ENCODE results near the gene PNMA1.
"Not testable (repeated sequence)": the region's sequence is repeated elsewhere in the genome, so short reads cannot be mapped to it uniquely, and the experiment has no call there.

The PNMA1 gene

GRCh38 chr14:73710737-73711136 lies 3.4 kb downstream of the PNMA1 start:
- POLR2A ChIA-PET, result no interaction called here
- no peak for TF ChIP-seq CTBP1 (IDR thresholded peaks at IDR 0.05; ENCODE audit: borderline replicate concordance)
- TF ChIP-seq NFRKB (IDR thresholded peaks at IDR 0.05), result no peak
- no peak for TF ChIP-seq ELF4 (IDR thresholded peaks at IDR 0.05)
- no peak for TF ChIP-seq SUZ12 (IDR thresholded peaks at IDR 0.05)
- TF ChIP-seq BHLHE40 (IDR thresholded peaks at IDR 0.05; ENCODE audit: borderline replicate concordance), result no peak
- TF ChIP-seq FOXK2 (IDR thresholded peaks at IDR 0.05), result no peak
- TF ChIP-seq TARDBP (IDR thresholded peaks at IDR 0.05), result no peak
- no peak for TF ChIP-seq ZNF384 (IDR thresholded peaks at IDR 0.05)
- no peak for TF ChIP-seq ARNT (IDR thresholded peaks at IDR 0.05)
- TF ChIP-seq HDGF (IDR thresholded peaks at IDR 0.05; ENCODE audit: borderline replicate concordance), result no peak
- no peak for TF ChIP-seq SP1 (IDR thresholded peaks at IDR 0.05)
- no peak for DNase-seq (ENCODE audit: extremely low spot score)
- CTCF ChIA-PET, result interaction anchor here (0.6 kb wide), 2 partner anchors 54 to 159 kb away, joined by 3 read pairs; no protein-coding TSS in a partner anchor

DNA sequence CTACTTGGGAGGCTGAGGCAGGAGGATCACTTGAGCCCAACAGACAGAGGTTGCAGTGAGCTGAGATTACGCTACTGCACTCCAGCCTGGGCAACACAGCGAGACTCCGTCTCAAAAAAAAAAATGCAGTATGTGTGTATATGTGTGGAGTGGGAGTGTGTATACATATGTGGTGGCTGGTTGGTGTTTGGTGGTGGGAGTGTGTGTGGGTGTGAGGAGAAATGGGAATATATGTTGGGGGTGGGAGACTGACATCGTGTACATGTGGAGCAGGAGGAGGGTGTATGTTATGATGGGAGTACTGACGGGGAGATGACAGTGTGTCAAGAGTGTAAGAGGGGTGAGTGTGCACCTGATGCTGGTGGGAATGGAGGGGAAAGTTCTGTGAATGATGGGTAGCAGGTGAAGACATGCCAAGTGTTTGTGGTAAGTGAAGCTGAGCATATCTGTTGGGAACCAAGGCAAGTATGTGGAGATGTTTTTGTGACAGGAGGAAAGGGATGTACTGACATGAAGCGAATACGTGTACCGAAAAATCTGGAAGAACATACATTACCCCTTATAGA lies 4.2 kb downstream of the PNMA1 start:
- no peak for DNase-seq (ENCODE audit: extremely low spot score)
- POLR2A ChIA-PET, result no interaction called here
- TF ChIP-seq NFRKB (IDR thresholded peaks at IDR 0.05) (no peak), SUZ12 (IDR thresholded peaks at IDR 0.05) (no peak), FOXK2 (IDR thresholded peaks at IDR 0.05) (no peak), FOXA1 (IDR thresholded peaks at IDR 0.05) (no peak), PKNOX1 (IDR thresholded peaks at IDR 0.05) (no peak), FOXM1 (IDR thresholded peaks at IDR 0.05; ENCODE audit: borderline replicate concordance) (no peak), HDGF (IDR thresholded peaks at IDR 0.05; ENCODE audit: borderline replicate concordance) (no peak), L3MBTL2 (conservative IDR thresholded peaks at IDR 0.05) (no peak), SP1 (IDR thresholded peaks at IDR 0.05) (no peak), LEF1 (IDR thresholded peaks at IDR 0.05; ENCODE audit: borderline replicate concordance) (no peak), CTBP1 (IDR thresholded peaks at IDR 0.05; ENCODE audit: borderline replicate concordance) (no peak), ARNT (IDR thresholded peaks at IDR 0.05) (no peak)
- CTCF ChIA-PET, result interaction anchor here (0.6 kb wide), 1 partner anchor 160 kb away, joined by 3 read pairs; no protein-coding TSS in a partner anchor

DNA sequence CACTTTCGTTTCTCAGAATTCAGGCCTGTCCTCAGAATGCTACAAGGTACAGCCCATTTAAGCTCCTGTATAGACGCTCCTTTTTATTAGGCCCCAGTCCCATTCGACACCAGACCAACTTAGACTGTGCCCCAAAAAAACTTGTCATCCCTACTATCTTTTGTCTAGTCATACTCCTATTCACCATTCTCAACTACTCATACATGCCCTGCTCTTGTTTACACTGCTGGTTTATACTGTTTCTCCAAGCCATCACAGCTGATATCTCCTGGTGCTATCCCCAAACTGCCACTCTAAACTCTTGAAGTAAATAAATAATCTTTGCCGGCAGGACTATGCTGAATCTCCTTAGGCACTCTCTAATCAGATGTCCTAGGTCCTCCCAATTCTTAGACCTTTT lies 6.1 kb downstream of the PNMA1 start:
- DNase-seq (ENCODE audit: extremely low spot score); POLR2A ChIA-PET; CTCF ChIA-PET: not testable (repeated sequence)

DNA sequence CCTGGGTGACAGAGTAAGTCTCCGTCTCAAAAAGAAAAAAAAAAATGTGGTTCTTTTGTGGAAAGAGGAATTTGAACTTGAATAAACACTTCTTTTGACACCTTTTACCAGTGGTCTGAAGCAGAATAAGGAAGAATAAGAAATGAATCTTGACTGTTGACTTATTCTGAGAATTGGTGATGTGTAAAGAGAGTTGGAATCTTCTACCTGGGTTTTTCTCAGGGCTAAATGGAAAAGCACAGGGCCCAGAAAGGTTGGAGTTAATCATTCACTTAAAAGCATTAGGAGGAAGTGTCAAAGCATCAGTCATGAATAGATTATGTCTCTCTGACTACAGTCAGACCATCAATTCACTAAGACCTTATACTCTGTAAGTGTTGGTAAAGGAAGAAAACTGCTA lies 13.9 kb downstream of the PNMA1 start:
- CTCF ChIA-PET, result no interaction called here
- POLR2A ChIA-PET, result no interaction called here
- TF ChIP-seq PKNOX1 (IDR thresholded peaks at IDR 0.05) (no peak), FOXA1 (IDR thresholded peaks at IDR 0.05) (no peak), FOXM1 (IDR thresholded peaks at IDR 0.05; ENCODE audit: borderline replicate concordance) (no peak), L3MBTL2 (conservative IDR thresholded peaks at IDR 0.05) (no peak), SP1 (IDR thresholded peaks at IDR 0.05) (no peak), ARNT (IDR thresholded peaks at IDR 0.05) (no peak), LEF1 (IDR thresholded peaks at IDR 0.05; ENCODE audit: borderline replicate concordance) (no peak), CTBP1 (IDR thresholded peaks at IDR 0.05; ENCODE audit: borderline replicate concordance) (no peak), BHLHE40 (IDR thresholded peaks at IDR 0.05; ENCODE audit: borderline replicate concordance) (no peak), HDGF (IDR thresholded peaks at IDR 0.05; ENCODE audit: borderline replicate concordance) (no peak), TARDBP (IDR thresholded peaks at IDR 0.05) (no peak), ZNF384 (IDR thresholded peaks at IDR 0.05) (no peak), SUZ12 (IDR thresholded peaks at IDR 0.05) (no peak)
- DNase-seq (ENCODE audit: extremely low spot score), result no peak

DNA sequence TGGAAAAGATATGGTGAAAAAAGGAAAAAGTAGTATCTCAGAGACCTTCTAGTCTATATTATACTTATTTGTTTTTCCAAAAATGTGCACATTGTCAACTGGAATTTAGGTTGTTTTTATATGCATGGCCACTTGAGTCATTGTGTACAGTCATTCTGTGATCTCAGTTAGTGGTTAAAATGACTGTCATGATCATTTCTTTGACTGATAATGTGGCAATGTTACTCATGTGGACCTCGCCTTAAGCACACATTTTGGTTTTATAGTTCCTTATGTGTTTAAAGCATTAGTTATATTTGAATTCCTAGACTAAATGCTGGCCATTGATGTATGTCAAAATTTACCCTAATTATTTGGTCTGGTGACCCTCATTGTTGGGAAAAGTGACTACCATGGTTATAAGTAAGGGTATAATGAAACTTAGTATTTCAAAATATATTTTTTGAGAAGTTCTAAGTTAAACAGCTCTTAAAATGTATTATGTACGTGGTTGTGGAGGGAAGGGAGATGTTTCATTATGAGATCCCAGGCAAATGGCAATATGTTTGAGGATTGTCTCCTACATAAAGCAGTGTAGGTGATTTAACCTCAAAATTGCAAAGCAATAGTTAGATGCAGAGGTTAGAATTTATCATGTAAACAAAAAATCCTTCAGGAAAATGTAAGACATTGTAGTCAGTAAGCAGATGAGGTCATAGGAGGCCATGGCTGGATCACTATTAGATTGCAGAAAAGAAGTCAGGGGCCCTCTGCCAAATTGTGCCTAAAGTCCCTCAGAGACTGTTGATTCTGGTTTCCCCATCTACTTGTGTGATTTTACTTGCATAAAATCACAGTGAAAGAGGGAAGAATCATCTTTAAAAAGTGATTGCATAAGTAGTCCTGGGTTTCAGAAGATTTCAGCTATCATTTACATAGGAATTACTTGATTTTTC lies 17.5 kb downstream of the PNMA1 start:
- no peak for DNase-seq (ENCODE audit: extremely low spot score)
- TF ChIP-seq BHLHE40 (IDR thresholded peaks at IDR 0.05; ENCODE audit: borderline replicate concordance) (no peak), L3MBTL2 (conservative IDR thresholded peaks at IDR 0.05) (no peak), TARDBP (IDR thresholded peaks at IDR 0.05) (no peak)
- POLR2A ChIA-PET, result no interaction called here
- CTCF ChIA-PET, result no interaction called here

GRCh38 chr14:73695997-73696396 lies 18.2 kb downstream of the PNMA1 start:
- CTCF ChIA-PET, result no interaction called here
- TF ChIP-seq LEF1 (IDR thresholded peaks at IDR 0.05; ENCODE audit: borderline replicate concordance), result no peak
- TF ChIP-seq ZNF384 (IDR thresholded peaks at IDR 0.05), result no peak
- TF ChIP-seq TARDBP (IDR thresholded peaks at IDR 0.05), result no peak
- TF ChIP-seq L3MBTL2 (conservative IDR thresholded peaks at IDR 0.05), result no peak
- no peak for TF ChIP-seq SP1 (IDR thresholded peaks at IDR 0.05)
- no peak for TF ChIP-seq FOXM1 (IDR thresholded peaks at IDR 0.05; ENCODE audit: borderline replicate concordance)
- TF ChIP-seq SUZ12 (IDR thresholded peaks at IDR 0.05), result no peak
- no peak for TF ChIP-seq ELF4 (IDR thresholded peaks at IDR 0.05)
- TF ChIP-seq CTBP1 (IDR thresholded peaks at IDR 0.05; ENCODE audit: borderline replicate concordance), result no peak
- TF ChIP-seq FOXK2 (IDR thresholded peaks at IDR 0.05), result no peak
- no peak for TF ChIP-seq ARNT (IDR thresholded peaks at IDR 0.05)
- no peak for TF ChIP-seq BHLHE40 (IDR thresholded peaks at IDR 0.05; ENCODE audit: borderline replicate concordance)
- no peak for TF ChIP-seq PKNOX1 (IDR thresholded peaks at IDR 0.05)
- no peak for TF ChIP-seq FOXA1 (IDR thresholded peaks at IDR 0.05)
- TF ChIP-seq NFRKB (IDR thresholded peaks at IDR 0.05), result no peak
- TF ChIP-seq HDGF (IDR thresholded peaks at IDR 0.05; ENCODE audit: borderline replicate concordance), result no peak

More at GRCh38 chr14:73695997-73696396, 18.2 kb downstream of the PNMA1 start:
- POLR2A ChIA-PET, result no interaction called here
- DNase-seq (ENCODE audit: extremely low spot score), result no peak

Data from HEK293T (cell line).